HG03565 (cell line): ENCODE results near the gene MAP2K2.

ENCODE experiments used
- ATAC-seq: cut with Tn5 transposase; IDR thresholded peaks from one replicate; pipeline ENCODE4 v1.9.1; 2021; ENCODE audit warnings: mild to moderate bottlenecking, moderate library complexity; ENCODE audit not compliant: unreplicated experiment

The MAP2K2 gene

DNA sequence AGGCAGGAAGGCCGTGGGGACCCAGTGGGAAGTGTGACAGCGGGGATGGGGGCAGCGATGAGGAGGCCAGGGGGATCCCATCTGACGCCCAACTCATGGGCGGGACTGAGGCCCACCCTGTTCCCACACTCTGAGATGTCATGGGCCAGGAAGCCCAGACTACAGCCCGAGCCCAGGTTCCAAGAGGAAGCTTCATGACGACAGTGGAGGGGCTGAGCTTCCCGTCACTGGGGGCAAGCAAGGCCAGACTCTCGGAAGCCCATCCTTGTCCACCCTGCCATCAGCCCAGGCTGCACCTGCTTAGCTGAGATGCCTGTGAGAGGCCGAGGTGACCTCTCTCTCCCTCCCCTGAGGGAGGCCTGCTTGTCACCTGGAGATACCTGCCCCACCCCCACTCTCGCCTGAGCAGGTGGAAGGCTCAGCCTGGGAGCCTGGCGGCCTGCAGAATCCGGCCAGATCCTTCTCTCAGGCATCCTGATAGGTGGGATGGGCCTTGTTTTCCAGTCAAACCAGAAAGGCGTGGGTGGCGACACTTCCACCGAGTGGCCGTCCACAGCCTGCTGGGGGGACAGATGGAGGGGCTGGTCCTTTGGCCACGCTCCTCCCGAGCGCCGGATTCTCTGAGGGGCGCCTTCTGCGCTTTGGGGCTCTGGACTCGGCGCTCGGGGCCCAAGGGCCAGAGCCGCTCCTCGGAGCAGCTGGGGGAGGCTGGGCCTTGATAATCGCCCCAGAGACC lies 62.1 kb downstream of the MAP2K2 start:
- no peak for ATAC-seq

DNA sequence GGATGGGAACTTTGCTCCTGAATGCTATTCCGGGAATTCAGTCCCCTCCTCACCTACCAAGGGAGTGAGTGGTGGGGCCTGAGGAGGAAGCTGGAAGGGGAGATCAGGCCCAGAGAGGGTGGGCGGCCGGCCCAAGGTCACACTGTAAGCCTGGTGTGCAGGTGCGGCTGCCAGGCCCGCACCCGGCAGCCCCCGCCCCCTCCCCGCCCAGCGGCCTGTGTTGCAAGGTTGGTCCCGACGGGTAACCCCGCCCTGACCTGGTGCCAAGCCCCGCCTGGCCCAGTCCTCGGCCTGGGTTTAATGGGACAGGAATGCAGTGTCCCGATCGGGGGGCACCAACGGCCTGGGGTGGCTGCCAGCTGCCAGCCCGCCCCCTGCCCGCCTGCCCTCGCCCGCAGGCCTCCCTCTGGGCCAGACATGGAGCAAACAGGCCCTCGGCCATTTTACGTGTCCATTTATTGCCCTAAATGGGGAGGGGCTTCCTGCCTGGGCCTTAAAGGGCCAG lies 62.7 kb downstream of the MAP2K2 start:
- no peak for ATAC-seq

DNA sequence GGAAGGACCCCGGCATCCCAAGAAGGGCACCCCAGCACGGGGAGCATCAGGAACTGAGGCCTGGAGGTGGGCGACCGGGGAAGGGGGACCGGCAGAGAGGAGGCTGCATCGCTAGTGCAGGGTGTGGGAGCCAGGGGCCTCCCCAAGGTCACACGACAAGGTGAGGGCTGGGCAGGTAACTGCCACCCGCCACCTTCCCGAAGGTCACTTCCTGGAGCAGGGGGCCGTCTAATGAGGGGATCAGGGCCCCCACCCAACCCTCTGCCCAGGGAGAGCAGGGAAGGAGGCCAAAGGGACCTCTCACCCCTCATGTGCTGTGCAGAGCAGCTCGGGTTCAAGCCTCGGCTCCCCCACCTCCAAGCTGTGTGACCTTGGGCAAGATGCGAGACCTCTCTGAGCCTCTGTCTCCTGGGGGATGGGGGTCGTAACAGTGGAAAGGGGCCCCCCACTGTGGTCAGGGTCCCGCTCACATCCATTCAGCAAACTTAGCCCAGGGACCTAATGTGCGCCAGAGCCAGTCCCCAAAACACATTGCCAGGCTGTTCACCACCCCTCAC lies 63.2 kb downstream of the MAP2K2 start:
- ATAC-seq: no peak

DNA sequence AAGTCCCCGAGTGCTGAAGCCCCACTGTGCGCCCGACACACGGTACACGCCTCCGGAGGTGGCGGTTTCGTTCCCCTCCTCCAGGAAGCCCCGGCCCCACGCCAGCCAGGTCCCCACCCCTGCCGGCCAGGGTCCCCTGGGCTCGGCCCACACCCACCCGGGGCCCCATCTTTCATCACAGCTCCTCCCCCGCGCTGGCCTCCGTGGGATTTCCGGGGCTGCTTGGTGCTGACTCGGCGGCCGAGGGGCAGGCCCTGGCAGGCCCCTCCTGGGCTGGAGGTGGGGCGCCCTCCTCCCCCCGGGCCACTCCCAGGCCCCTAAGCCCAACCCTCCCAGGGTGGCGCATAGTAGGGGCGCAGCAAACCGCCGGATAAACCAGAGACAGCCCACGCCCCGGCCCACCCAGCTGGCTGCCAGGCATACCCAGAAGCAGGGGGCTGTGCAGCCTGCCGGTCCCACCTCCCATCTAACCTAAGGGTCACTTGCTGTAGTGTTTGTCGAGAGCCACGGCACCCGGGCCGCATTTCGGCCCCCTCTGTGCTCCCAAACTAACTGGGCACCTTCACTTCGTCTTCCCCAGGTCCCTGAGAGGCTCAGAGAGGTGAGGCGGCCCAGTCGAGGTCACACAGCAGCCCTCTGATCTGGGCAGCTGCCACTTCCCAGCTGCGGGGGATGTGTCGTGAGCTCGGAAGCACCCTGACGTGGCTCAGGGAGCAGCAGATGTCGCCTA lies 63.9 kb downstream of the MAP2K2 start:
- no peak for ATAC-seq

DNA sequence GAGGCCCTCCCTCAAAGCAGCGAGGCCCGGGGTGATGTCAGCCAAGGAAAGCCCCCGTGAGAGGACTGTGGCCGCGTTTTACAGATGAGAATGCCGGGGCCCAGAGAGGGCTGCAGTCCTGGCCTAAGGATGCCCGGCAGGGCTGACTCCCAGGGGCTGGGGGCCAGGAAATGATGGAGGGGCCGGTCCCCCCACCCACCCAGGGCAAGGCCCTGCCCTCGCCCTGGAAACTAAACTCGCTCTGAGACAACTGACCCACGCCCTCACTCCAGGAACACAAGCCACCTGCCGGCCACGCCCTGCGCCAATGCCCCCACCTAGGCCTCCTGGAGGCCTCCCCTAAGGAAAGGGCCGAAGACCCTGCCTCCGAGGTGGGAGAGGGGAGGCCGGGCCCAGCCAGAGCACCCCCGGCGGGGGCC lies 64.5 kb downstream of the MAP2K2 start:
- ATAC-seq: no peak

DNA sequence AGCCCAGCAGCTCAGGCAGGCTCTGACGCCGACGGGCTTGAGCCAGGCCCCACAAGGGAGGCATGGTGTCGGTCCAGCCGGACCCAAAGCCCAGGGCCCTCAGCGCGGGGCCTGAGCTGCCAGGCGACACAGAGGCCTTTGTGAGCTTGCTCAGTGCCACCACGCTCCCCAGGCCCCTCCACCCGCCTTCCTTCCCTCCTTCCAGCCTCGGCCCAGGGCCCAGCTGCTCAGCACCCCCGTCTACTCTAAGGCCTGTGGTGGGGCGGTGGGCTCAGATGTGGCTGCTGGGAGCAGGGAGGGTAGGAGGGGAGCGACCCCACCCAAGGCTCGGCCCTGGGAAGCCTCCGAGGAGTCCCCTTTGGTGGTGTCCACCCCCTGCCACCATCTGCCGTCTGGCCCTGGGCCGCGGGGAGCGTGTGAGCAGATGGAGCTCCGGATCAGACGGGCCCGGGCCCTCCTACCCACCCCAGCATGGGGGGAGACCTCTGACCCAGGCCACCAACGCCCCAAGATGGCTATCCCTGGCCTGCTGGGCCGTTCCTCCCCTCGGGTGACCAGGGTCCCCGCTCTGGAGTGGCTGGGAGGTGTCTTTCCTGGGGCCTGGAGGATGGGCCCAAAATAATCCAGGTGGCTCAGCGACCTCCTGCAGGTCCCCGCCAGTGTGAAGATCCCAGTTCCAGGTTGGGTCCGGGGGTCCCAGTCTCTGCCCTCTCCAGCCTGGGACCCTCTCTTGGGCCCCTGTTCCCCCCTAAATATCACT lies 65.0 kb downstream of the MAP2K2 start:
- no peak for ATAC-seq

DNA sequence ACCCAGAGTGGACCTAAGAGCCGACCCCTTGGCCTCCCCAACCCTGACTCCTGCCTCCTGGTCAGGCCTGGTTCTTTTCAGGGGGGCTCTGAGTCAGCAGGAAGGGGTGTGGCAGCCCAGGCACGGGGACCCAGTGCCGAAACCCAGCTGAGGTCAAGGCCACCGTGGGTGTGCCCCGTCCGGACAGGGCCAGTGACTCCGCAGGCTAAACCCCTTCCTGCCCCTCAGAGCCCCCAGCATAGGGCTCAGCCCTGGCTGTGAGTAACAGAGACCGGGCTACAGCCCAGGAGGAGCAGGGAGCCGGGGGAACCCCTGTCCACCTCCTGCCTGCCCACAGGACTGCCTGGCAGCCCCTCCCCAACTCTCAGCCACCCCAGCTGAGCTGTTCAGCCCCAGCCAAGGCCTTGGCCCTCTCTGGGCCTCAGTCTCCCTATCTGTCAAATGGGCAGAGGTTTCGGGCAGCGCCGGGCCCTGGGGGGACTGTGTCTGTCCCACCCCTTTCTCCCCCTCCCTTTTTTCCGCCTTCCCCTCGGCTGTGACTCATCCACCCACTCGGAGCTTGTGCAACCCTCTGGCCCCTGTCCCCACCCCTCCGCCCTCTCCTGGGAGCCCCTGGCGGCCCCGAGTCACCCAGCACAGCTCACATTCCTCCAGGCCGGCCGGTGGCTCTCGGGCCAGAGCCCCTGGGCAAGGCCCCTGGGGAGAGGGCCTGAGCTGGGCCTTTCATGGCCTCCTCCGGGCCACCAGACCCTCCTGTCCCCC lies 65.8 kb downstream of the MAP2K2 start:
- no peak for ATAC-seq

DNA sequence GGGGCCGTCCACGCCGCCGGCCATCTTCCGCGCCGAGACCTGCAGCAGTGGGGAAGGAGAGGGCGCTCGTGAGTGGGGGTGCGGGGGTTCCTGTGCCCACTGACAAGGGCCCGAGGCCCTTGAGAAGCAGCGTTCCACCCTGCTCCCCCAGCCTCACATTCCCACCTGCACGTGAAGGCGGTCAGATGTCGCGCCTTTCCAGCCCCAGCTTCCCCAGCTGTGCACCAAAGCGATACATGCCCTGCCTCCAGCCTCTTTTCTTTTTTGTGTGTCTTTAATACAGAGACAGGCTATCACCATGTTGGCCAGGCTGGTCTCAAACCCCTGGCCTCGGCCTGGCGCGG lies 68.7 kb downstream of the MAP2K2 start:
- ATAC-seq: no peak

DNA sequence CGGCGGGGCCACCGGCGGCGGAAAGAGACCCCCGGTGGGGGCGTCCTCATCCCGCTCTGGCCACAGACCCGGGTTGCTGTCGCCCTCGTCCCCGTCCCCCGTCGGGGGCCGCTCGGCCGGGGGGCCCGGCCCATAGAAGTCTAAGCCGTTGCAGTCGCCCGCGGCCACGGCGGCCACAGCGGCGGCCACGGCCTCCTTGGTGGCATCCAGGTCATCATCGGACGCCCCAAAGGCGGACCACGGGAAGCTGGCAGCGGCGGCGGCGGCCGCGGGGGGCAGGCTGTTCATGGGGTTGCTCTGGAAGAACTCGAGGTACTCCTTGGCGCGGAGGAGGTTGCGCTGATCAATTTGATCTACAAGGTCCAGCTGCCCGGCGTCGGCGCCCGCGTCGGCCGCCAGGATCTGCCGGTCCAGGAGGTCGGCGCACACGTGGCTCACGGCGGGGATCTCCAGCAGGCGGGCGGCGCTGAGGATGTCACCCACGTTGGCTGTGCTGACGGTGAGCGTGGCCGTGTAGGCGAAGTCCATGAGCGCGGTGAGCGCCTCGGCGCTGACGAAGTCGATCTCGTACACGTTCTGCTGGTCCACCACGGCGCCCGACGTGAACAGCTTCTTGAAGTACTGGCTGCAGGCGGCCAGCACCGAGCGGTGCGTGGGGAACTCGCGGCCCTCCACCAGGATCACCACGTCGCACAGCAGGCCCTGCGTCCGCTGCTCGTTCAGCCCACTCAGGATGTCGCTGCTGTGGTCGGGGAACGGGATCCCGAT lies 69.3 kb downstream of the MAP2K2 start:
- ATAC-seq: no peak

DNA sequence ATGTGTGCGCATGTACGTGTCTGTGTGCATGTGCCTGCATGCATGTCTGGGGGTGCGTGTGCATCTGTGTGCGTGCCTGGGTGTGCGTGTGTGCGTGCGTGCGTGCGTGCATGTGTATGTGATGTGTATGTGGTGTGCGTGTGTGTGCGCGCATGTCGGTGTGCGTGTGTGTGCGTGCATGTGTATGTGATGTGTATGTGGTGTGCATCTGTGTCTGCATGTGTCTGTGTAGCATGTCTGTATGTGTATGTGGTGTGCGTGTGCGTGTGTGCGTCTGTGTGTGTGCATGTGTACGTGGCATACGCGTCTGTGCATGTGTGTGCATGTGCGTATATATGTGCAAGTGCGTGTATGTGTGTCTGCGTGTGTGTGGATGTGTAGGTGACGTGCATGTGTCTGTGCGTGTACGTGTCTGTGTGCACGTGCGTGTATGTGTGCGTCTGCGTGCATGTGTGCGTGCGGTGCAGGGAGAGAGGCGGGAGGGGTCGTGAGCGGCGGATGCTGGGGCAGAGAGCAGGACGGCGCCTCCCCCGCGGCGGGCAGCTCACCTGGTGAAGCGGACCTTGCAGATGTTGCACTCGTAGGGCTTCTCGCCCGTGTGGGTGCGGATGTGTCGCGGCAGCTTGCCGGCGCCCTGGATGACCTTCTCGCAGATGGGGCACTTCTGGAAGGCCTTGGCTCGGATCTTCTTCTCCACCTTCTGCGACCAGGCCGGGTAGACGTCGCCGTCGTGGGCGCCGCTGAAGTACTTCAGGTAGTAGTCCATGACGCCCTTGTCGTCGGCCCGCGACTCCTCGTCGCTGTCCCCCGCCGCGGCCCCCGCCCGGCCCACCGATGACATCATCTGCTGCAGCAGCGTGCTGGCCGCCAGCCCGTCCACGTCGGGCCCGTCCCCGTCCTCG lies 70.2 kb downstream of the MAP2K2 start:
- no peak for ATAC-seq

DNA sequence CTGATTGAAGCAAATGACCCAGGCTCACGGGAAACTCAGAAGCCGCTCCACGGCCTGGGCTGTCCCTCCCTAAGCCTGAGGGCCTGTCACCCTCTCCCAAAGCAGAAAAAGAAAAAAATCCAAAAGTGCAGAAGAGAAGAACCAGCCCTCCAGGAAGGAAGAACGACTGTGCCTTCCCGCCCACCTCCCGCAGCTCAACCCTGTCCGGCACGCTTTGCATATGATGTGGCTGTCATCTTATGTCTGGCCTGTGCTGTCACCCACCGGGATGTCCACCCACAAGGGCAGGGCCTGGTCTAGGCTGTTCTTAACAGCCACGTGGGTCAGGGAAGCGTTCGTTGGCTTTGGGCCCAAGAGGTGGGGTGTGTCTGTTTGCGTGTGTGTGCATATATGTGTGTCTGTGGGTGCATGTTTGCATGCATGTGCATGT lies 70.9 kb downstream of the MAP2K2 start:
- no peak for ATAC-seq

DNA sequence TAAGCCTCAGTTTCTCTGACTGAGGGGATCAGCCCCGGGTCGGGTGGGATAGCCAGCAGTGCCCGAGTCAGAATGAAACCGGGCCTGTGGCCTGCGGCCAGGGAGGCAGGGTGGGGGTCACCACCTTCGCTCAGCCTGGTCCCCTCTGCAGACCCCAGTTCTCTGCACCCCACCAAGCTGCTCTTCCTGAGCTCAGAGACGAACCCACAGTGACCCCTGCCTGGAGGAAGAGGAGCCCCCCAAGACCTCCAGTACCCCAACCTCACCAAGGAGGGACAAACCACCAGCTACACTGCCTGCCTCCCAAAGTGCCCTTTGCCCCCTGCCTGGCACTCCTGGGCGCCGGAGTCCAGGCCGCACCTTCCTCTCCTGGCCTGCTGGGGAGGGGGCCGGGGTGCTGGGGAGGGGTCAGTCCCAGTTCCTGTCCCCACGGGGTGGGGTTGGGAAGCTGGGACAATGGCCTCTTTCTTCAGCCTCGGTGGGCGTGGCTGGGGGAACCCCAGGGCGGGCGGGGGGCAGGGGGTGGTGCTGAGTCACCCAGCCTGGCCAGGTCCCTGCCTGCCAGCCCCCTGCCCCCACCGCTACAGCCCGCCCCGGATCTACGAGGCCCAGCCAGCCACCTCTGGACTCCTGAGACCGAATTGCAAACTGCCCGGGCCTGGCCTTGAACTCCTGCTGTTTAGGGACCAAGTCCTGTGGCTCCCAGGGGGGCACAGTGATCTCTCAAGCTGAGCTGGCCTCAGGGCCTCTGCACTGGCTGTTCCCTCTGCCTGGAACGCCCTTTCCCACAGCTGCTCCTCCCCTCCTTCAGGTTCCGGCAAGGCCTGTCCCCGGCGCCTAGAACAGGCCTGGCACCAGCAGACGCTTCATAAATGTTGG lies 71.6 kb downstream of the MAP2K2 start:
- ATAC-seq: no peak

DNA sequence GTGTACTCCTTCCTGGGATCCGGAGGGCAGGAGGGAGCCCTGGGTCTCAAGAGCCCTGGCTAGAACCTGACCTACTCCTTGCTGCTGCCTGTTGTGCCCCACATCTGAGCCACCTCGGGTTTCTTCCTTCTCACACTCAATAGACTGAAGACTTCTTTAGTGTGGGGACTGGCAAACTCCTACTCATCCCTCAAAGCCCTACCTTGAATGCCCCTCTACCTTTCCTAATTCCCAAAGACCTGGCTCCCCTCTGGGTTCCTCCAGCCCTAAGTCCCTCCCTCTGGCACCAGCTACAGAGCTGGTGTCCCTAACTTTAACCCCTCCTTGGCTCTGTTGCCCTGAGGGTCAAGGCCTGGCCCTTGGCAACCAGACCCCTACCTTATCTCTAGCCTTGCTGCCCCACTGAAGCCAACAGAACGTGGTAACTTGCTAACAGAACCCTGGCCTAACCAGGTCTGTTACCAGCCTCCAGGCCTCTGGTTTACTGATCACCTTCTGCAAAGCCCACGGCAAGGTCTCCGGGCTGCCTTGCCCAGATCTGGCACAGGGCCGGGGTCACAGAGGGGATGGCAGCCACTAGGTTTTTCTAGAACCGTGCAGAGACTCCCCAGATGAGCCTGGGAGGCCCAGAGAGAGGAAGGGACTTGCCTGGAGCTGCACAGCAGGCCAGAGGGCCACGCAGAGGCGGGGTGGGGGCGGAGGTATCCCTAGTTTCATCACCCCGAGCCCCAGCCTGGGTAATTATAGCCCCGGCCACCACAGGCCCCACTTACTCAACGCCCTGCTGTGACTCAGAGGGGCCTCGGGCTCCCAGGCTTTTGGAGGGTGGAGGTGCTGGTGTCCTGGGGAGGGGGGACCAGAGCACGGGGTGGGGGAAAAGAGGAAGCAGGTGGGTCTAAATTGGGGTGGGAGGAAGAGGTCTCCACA lies 72.5 kb downstream of the MAP2K2 start:
- no peak for ATAC-seq

DNA sequence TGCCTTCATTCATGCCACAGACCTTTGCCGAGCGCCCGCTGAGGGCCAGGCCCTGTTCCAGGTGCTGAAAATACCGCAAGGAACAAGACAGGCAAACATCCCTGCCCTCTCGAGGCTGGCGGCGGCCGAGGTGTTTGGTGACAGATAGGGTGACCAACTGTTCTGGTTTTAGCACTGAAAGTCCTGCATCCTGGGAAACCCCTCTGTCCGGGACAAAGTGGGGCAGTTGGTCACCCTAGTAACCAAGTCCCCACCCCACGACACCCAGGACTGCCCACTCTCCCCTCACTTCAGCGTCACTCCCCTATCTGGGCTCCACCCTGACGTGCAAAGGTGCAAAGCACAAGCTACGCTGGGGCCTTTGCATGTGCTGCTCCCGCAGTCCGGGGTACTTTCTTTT lies 74.5 kb downstream of the MAP2K2 start:
- no peak for ATAC-seq

DNA sequence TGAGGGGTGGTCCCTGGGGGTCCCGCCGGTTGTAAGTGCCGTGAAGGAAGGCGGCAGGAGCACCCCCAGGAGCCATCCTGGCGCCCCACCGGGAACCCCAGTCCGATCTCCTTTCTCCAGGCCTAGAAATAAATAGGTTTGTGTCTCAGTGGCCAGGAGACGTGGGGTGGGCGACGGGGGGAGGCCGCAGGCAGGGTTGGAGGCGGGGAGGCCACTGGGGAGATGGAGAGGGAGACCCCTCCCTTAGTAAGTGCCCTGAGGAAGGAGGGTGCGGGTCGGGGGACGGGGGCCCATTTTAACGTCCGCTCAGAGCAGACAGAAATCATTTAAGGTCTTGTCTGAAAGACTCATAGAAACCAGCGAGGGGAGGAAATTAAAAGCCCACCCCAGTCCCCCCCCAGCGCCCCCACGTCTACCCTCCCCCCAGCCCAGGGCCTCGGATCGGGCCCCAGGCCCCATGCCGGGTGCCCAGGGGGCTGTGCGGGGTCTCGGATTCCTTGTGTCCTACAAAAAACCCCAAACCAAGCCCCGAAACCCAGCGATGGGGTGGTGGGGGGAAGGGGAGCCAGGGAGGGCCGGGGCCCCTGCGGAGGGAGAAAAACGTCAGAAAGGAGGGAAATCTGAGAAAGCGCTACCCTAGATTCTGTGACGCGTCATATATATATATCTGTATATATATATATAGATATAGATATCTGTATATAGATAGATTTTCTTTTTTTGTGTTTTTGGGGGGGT lies 76.8 kb downstream of the MAP2K2 start:
- ATAC-seq: no peak

DNA sequence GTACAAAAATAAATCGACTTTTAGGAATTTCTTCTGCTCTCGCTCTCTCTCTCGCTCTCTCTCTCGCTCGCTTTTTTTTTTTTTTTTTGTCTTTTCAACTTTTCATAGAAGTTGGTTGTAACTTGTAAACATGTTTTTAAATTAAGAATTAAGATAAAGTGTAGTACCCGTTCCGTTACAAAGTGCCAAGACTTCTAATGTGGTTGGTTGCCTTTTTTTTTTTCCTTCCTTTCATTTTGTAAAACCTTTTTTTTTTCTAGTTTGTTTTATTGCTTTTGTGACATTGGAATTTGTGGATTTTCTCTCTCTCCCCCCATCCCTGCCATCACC lies 77.6 kb downstream of the MAP2K2 start:
- ATAC-seq: no peak
